Measurements from ENCODE around the gene THBS1. TPM values are rescaled to one million over a fixed set of nuclear protein-coding genes. Genes with fewer than 3 reads are reported as not detected.

Gene THBS1
- total and polyA plus RNA-seq, 2 donors (not counting 1 experiment from before 2014, with no cell fraction given), result 0.63 to 4.3 TPM

DNA sequence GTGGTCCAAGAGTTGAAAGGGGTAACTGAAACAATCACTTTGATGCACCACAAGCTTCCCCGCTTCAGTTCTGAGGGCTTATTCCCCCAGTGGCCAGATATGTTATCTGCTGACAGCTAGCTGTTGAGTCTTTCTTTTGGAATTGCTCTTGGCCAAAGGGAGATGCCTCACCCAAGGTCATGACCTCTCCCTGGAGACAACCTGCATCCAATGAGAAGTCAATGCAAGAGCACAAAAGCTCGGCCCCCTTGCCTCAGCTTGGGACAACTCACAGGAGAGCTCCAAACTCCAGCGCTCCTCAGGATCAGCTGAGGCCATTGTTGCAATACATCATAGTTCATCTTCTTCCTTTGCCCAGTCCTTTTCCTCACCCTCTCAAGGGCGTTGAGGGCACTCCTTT, 31.0 kb upstream of the THBS1 start:
- H3K27me3 Mint-ChIP-seq, result peaks cover 3% of the 10 kb centered on the region
- ATAC-seq (ENCODE audit: low read depth) (no peak), DNase-seq (no peak)
- Histone ChIP-seq H3K4me2 (replicated peaks; ENCODE audit: low read depth, low read length, poor library complexity, severe bottlenecking) (no peak overlapping the region), H3K27ac (ENCODE audit: low read length in 2 of 2) (no peak overlapping the region), H3K27me3 (replicated peaks in 1 of 4; ENCODE audit: control extremely low read depth in 1 of 4, control insufficient read depth in 3 of 4, insufficient read depth in 4 of 4, low read length in 3 of 4) (peaks cover 0 to 3% (median 0%) of the 10 kb centered on the region in 4 experiments), H3K4me1 (ENCODE audit: control insufficient read depth in 2 of 2, insufficient read depth in 2 of 2, low read length in 2 of 2) (no peaks in the 10 kb centered on the region), H3K9ac (ENCODE audit: low read length) (no peak overlapping the region), H3K79me2 (ENCODE audit: control insufficient read depth, insufficient read depth, low read length) (no peaks in the 10 kb centered on the region), H3K9me3 (ENCODE audit: control extremely low read depth in 1 of 3, control insufficient read depth in 2 of 3, insufficient read depth in 1 of 3, low read length in 2 of 3) (no peaks in the 10 kb centered on the region), H3K4me3 (ENCODE audit: control extremely low read depth in 1 of 5, extremely low read depth in 1 of 5, insufficient read depth in 1 of 5, low read depth in 2 of 5, low read length in 4 of 5) (no peak overlapping the region), H4K20me1 (ENCODE audit: control insufficient read depth, insufficient read depth, low read length, poor library complexity, severe bottlenecking) (no peaks in the 10 kb centered on the region), H2AFZ (ENCODE audit: insufficient read depth, low read depth, low read length, poor library complexity, severe bottlenecking) (no peak overlapping the region), H3K36me3 (replicated peaks in 1 of 2; ENCODE audit: control extremely low read depth in 1 of 2, control insufficient read depth in 1 of 2, extremely low read depth in 1 of 2, insufficient read depth in 2 of 2, low read length in 1 of 2) (no peaks in the 10 kb centered on the region)
- no peaks in the 10 kb centered on the region for H3K4me1 Mint-ChIP-seq
- ChIA-PET POLR2A (no interaction called here), CTCF (no interaction called here)
- no peak overlapping the region for H3K4me3 Mint-ChIP-seq
- no peak for TF ChIP-seq CTCF (IDR thresholded peaks at IDR 0.05)
- TF ChIP-seq EZH2 (IDR thresholded peaks at IDR 0.05; ENCODE audit: borderline replicate concordance, insufficient read depth, low read depth, low read length, poor library complexity, severe bottlenecking), result no peak
- 81% methylated on average over 3 of the region's 4 CpGs for WGBS (ENCODE audit: insufficient coverage)
- peaks cover 2% of the 10 kb centered on the region for H3K9me3 Mint-ChIP-seq (ENCODE audit: insufficient read depth)
- intact Hi-C loops (cut with micrococcal nuclease), result no loop called here
- no peak overlapping the region for H3K27ac Mint-ChIP-seq

- no CpG with 5 or more reads among the region's 2 CpGs for WGBS (ENCODE audit: insufficient coverage)
- no peaks in the 10 kb centered on the region for H4K20me1 ChIP-seq (ENCODE audit: control insufficient read depth, insufficient read depth, low read length, poor library complexity, severe bottlenecking)
- H3K27ac Mint-ChIP-seq, result no peak overlapping the region
- H3K27me3 Mint-ChIP-seq, result peaks cover 3% of the 10 kb centered on the region
- no peaks in the 10 kb centered on the region for H3K9me3 Mint-ChIP-seq (ENCODE audit: insufficient read depth)
- no peak overlapping the region for H3K4me2 ChIP-seq (replicated peaks; ENCODE audit: low read depth, low read length, poor library complexity, severe bottlenecking)
- no peak overlapping the region for H2AFZ ChIP-seq (ENCODE audit: insufficient read depth, low read depth, low read length, poor library complexity, severe bottlenecking)
- DNase-seq, result no peak
- H3K4me3 ChIP-seq (ENCODE audit: control extremely low read depth in 1 of 5, extremely low read depth in 1 of 5, insufficient read depth in 1 of 5, low read depth in 2 of 5, low read length in 4 of 5), result no peak overlapping the region
- intact Hi-C loops (cut with micrococcal nuclease), result no loop called here
- H3K27me3 ChIP-seq (replicated peaks in 1 of 4; ENCODE audit: control extremely low read depth in 1 of 4, control insufficient read depth in 3 of 4, insufficient read depth in 4 of 4, low read length in 3 of 4), result peaks cover 0 to 3% (median 0%) of the 10 kb centered on the region in 4 experiments
- H3K27ac ChIP-seq (ENCODE audit: low read length in 2 of 2), result no peak overlapping the region
- no peaks in the 10 kb centered on the region for H3K9me3 ChIP-seq (ENCODE audit: control extremely low read depth in 1 of 3, control insufficient read depth in 2 of 3, insufficient read depth in 1 of 3, low read length in 2 of 3)
- ChIA-PET POLR2A (no interaction called here), CTCF (no interaction called here)
- no peak overlapping the region for H3K4me3 Mint-ChIP-seq
- H3K4me1 ChIP-seq (ENCODE audit: control insufficient read depth in 2 of 2, insufficient read depth in 2 of 2, low read length in 2 of 2), result no peaks in the 10 kb centered on the region
- H3K79me2 ChIP-seq (ENCODE audit: control insufficient read depth, insufficient read depth, low read length), result no peaks in the 10 kb centered on the region
- ATAC-seq (ENCODE audit: low read depth), result no peak
- no peak overlapping the region for H3K9ac ChIP-seq (ENCODE audit: low read length)
- no peaks in the 10 kb centered on the region for H3K4me1 Mint-ChIP-seq
- H3K36me3 ChIP-seq (replicated peaks in 1 of 2; ENCODE audit: control extremely low read depth in 1 of 2, control insufficient read depth in 1 of 2, extremely low read depth in 1 of 2, insufficient read depth in 2 of 2, low read length in 1 of 2), result no peaks in the 10 kb centered on the region
- TF ChIP-seq CTCF (IDR thresholded peaks at IDR 0.05), result no peak
- TF ChIP-seq EZH2 (IDR thresholded peaks at IDR 0.05; ENCODE audit: borderline replicate concordance, insufficient read depth, low read depth, low read length, poor library complexity, severe bottlenecking), result no peak
Measured at GRCh38 chr15:39551476-39551875, 29.4 kb upstream of the THBS1 start.
